Measurements from ENCODE around the gene NAT8L.
A peak's percentile ranks its signal among the peaks of the same experiment; 100 is the strongest.

Gene NAT8L

DNA sequence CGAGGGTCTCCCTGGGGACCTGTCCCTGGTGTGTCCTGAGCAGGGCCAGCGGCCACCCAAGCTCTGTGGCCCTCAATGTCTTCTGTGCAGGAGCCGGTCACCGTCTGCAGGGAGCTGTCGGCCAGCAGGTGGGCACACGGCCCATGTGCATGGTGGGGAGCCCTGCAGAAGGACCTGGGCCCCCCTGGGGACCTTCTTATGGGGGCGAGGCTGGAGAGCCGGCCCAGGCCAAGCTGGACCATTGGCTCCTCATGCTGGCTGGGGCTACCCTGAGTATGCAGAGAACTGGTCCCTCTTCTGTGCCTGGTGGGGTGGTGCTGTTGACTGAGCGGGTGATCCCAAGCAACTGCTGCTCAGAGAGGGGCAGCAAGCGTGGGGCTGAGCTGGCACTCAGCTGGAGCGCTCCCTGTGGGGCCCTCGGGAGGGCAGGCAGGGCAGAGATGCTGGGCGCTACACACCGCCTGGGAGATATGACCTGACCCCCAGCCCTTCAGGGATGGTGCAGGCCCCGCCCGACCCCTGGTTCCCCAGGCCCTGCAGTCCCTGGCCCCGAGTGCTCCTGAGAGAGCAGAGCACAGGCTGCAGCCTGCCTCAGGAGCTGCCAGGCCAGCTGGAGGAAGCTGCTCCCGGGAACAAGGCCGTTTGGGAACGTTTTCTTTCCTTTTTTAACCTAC lies 14.8 kb downstream of the NAT8L start:
- ATAC-seq (ENCODE audit: low read depth) = no peak
- no peaks in the 10 kb centered on the region for H3K36me3 ChIP-seq (ENCODE audit: low read depth)
- H3K27me3 ChIP-seq (ENCODE audit: insufficient read depth, poor library complexity, severe bottlenecking) = no peaks in the 10 kb centered on the region
- H3K9me3 ChIP-seq (ENCODE audit: severe bottlenecking) = no peaks in the 10 kb centered on the region
- no peak overlapping the region for H3K4me3 ChIP-seq (ENCODE audit: severe bottlenecking)
- no peaks in the 10 kb centered on the region for H3K4me1 ChIP-seq (ENCODE audit: insufficient read depth, poor library complexity, severe bottlenecking)
- H3K27ac ChIP-seq (ENCODE audit: poor library complexity, severe bottlenecking) = no peak overlapping the region
- TF ChIP-seq, protein P1, sequence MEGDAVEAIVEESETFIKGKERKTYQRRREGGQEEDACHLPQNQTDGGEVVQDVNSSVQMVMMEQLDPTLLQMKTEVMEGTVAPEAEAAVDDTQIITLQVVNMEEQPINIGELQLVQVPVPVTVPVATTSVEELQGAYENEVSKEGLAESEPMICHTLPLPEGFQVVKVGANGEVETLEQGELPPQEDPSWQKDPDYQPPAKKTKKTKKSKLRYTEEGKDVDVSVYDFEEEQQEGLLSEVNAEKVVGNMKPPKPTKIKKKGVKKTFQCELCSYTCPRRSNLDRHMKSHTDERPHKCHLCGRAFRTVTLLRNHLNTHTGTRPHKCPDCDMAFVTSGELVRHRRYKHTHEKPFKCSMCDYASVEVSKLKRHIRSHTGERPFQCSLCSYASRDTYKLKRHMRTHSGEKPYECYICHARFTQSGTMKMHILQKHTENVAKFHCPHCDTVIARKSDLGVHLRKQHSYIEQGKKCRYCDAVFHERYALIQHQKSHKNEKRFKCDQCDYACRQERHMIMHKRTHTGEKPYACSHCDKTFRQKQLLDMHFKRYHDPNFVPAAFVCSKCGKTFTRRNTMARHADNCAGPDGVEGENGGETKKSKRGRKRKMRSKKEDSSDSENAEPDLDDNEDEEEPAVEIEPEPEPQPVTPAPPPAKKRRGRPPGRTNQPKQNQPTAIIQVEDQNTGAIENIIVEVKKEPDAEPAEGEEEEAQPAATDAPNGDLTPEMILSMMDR (IDR thresholded peaks at IDR 0.05; ENCODE audit: poor library complexity, severe bottlenecking) = no peak
- DNase-seq (ENCODE audit: low spot score) = peak; percentile 54

- Histone ChIP-seq H3K4me1 (ENCODE audit: insufficient read depth, poor library complexity, severe bottlenecking) (no peaks in the 10 kb centered on the region), H3K36me3 (ENCODE audit: low read depth) (no peaks in the 10 kb centered on the region)
These were observed 15.5 kb downstream of the NAT8L start for GRCh38 chr4:2074588-2074987.

GRCh38 chr4:2075171-2075986 lies 16.3 kb downstream of the NAT8L start:
- peak; percentile 32 for DNase-seq (ENCODE audit: low spot score)
- Histone ChIP-seq H3K27ac (ENCODE audit: poor library complexity, severe bottlenecking) (no peak overlapping the region), H3K4me1 (ENCODE audit: insufficient read depth, poor library complexity, severe bottlenecking) (no peaks in the 10 kb centered on the region), H3K4me3 (ENCODE audit: severe bottlenecking) (no peak overlapping the region), H3K9me3 (ENCODE audit: severe bottlenecking) (no peaks in the 10 kb centered on the region), H3K36me3 (ENCODE audit: low read depth) (no peaks in the 10 kb centered on the region), H3K27me3 (ENCODE audit: insufficient read depth, poor library complexity, severe bottlenecking) (no peaks in the 10 kb centered on the region)
- TF ChIP-seq, protein P1 (IDR thresholded peaks at IDR 0.05; ENCODE audit: poor library complexity, severe bottlenecking) = no peak
- no peak for ATAC-seq (ENCODE audit: low read depth)

More at GRCh38 chr4:2074588-2074987, 15.5 kb downstream of the NAT8L start:
- ATAC-seq (ENCODE audit: low read depth) (no peak), DNase-seq (ENCODE audit: low spot score) (peak; percentile 56)
- H3K9me3 ChIP-seq (ENCODE audit: severe bottlenecking) = no peaks in the 10 kb centered on the region
- H3K27me3 ChIP-seq (ENCODE audit: insufficient read depth, poor library complexity, severe bottlenecking) = no peaks in the 10 kb centered on the region
- no peak overlapping the region for H3K4me3 ChIP-seq (ENCODE audit: severe bottlenecking)
- H3K27ac ChIP-seq (ENCODE audit: poor library complexity, severe bottlenecking) = no peak overlapping the region
- TF ChIP-seq, protein P1 (IDR thresholded peaks at IDR 0.05; ENCODE audit: poor library complexity, severe bottlenecking) = no peak

DNA sequence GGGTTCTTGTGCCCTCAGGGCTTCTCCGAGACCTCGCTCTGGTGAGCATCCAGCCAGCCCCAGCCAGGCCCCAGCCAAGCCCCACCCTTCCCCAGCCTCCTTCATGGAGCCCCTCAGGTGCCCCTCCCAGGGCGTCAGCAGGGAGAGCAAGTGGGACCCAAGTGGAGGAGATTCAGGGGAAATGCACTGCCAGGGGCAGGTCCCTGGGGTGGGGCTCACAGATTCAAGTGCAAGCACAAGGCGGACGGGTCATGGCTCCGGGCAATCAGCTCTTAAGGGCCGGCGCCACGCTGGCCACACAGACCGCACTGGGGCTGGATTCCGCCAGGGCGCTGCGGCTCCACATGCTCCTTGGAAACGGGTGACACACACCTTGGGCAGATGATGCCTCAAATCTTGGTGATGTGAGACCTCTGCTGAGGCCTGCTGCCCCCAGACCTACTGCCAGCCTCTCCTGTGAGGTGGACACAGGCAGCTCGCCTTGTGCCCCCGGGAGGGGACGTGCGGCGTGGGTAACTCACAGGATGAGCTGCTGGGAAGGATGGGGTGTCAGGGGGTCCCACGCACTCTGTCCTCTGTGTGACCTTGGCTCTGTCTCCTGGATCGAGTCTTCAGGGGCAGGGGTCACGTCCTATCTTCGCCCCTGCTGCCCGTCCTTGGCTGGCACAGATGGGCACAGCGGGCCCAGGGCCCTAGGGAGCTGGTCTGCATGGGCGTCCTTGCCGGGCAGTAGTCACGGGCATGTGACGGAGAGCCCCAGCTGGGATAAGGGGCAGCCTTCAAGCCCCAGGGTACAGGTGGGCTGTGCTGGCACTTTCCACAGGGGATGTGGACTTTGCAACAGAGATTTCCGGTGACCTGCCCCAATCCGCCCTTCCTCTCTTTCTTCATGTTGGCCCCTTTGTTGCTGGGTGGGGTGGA lies 17.1 kb downstream of the NAT8L start:
- no peak for ATAC-seq (ENCODE audit: low read depth)
- no peaks in the 10 kb centered on the region for H3K36me3 ChIP-seq (ENCODE audit: low read depth)
- H3K27me3 ChIP-seq (ENCODE audit: insufficient read depth, poor library complexity, severe bottlenecking) = no peaks in the 10 kb centered on the region
- no peaks in the 10 kb centered on the region for H3K4me1 ChIP-seq (ENCODE audit: insufficient read depth, poor library complexity, severe bottlenecking)
- H3K27ac ChIP-seq (ENCODE audit: poor library complexity, severe bottlenecking) = no peak overlapping the region
- H3K9me3 ChIP-seq (ENCODE audit: severe bottlenecking) = no peaks in the 10 kb centered on the region
- TF ChIP-seq, protein P1 (IDR thresholded peaks at IDR 0.05; ENCODE audit: poor library complexity, severe bottlenecking) = no peak
- no peak overlapping the region for H3K4me3 ChIP-seq (ENCODE audit: severe bottlenecking)
- DNase-seq (ENCODE audit: low spot score) = peak; percentile 51
